Measurements from ENCODE around the gene GNG8. TPM values are rescaled to one million over a fixed set of nuclear protein-coding genes. Genes with fewer than 3 reads are reported as not detected.

Gene GNG8
- total RNA-seq, 1 donor from 2014 or later, result not detected

- DNase-seq (peak; percentile 35), ATAC-seq (no peak)
- intact Hi-C loops (cut with micrococcal nuclease), result no loop called here
These were observed 14.5 kb downstream of the GNG8 start for GRCh38 chr19:46621191-46622117.

GRCh38 chr19:46620716-46621115 is 15.3 kb downstream of the GNG8 start:
- ATAC-seq (no peak), DNase-seq (no peak)

GRCh38 chr19:46620267-46620666 is 15.7 kb downstream of the GNG8 start:
- DNase-seq, result no peak
- no peak for ATAC-seq
- intact Hi-C loops (cut with micrococcal nuclease), result no loop called here

More at GRCh38 chr19:46620716-46621115, 15.3 kb downstream of the GNG8 start:
- intact Hi-C loops (cut with micrococcal nuclease), result no loop called here

GRCh38 chr19:46618670-46619231 is 17.3 kb downstream of the GNG8 start:
- intact Hi-C loops (cut with micrococcal nuclease), result no loop called here

GRCh38 chr19:46617601-46618000 is 18.4 kb downstream of the GNG8 start:
- no peak for ATAC-seq
- peak; percentile 7 for DNase-seq
- intact Hi-C loops (cut with micrococcal nuclease), result loop anchor here (2.0 kb wide), 1 partner anchor 45 kb away; no protein-coding TSS in a partner anchor

More at GRCh38 chr19:46618670-46619231, 17.3 kb downstream of the GNG8 start:
- ATAC-seq, result peak; percentile 30
- DNase-seq, result peak; percentile 23

- intact Hi-C loops (cut with micrococcal nuclease), result loop anchor here (2.0 kb wide), 1 partner anchor 46 kb away; no protein-coding TSS in a partner anchor
- peak; percentile 70 for ATAC-seq
- DNase-seq, result peak; percentile 84
These were observed 19.2 kb downstream of the GNG8 start for GRCh38 chr19:46616631-46617322.

- intact Hi-C loops (cut with micrococcal nuclease), result loop anchor here (2.0 kb wide), 1 partner anchor 47 kb away; no protein-coding TSS in a partner anchor
- DNase-seq, result peak; percentile 3
- ATAC-seq, result no peak
These were observed 20.0 kb downstream of the GNG8 start for GRCh38 chr19:46615966-46616365.

- peak; percentile 76 for ATAC-seq
- peak; percentile 91 for DNase-seq
- intact Hi-C loops (cut with micrococcal nuclease), result no loop called here
These were observed 21.8 kb downstream of the GNG8 start for GRCh38 chr19:46614114-46614722.

GRCh38 chr19:46613525-46613924 is 22.5 kb downstream of the GNG8 start:
- ATAC-seq (no peak), DNase-seq (peak; percentile 30)
- intact Hi-C loops (cut with micrococcal nuclease), result no loop called here

- peak; percentile 25 for DNase-seq
- intact Hi-C loops (cut with micrococcal nuclease), result no loop called here
- ATAC-seq, result no peak
These were observed 24.2 kb downstream of the GNG8 start for GRCh38 chr19:46611776-46612175.

GRCh38 chr19:46610851-46611770 is 24.9 kb downstream of the GNG8 start:
- intact Hi-C loops (cut with micrococcal nuclease), result no loop called here
- DNase-seq, result peak; percentile 23
- no peak for ATAC-seq

- ATAC-seq (no peak), DNase-seq (peak; percentile 6)
- intact Hi-C loops (cut with micrococcal nuclease), result no loop called here
These were observed 25.6 kb downstream of the GNG8 start for GRCh38 chr19:46610413-46610775.

GRCh38 chr19:46609511-46610412 is 26.2 kb downstream of the GNG8 start:
- no peak for ATAC-seq
- intact Hi-C loops (cut with micrococcal nuclease), result no loop called here
- DNase-seq, result peak; percentile 26

GRCh38 chr19:46608581-46609345 is 27.2 kb downstream of the GNG8 start:
- ATAC-seq, result no peak
- DNase-seq, result peak; percentile 28
- intact Hi-C loops (cut with micrococcal nuclease), result no loop called here

- ATAC-seq, result no peak
- peak; percentile 27 for DNase-seq
- intact Hi-C loops (cut with micrococcal nuclease), result no loop called here
These were observed 27.8 kb downstream of the GNG8 start for GRCh38 chr19:46608178-46608577.

GRCh38 chr19:46607448-46607841 is 28.6 kb downstream of the GNG8 start:
- ATAC-seq (no peak), DNase-seq (peak; percentile 21)
- intact Hi-C loops (cut with micrococcal nuclease), result no loop called here
